Articular chondrocyte of knee joint (primary cell): Measurements from ENCODE around the gene SNRNP200. TPM values are rescaled to one million over a fixed set of nuclear protein-coding genes. Genes with fewer than 3 reads are reported as not detected.

Experiments used
- total RNA-seq: library from RNA; depleted of rRNA; stranded (reverse); fragments of >200 nt; gene quantifications from 2 replicates; pipeline ENCODE4 v1.2.3, GENCODE V29; 2012

SNRNP200 gene
- 35.7 and 43.0 TPM in 2 replicates for total RNA-seq

GRCh38 chr2:96305091-96305978 is at the start of gene SNRNP200:
SNRNP200 (minus strand) TSS chr2:96305546; CDS start chr2:96305437, 109 bp downstream.

GRCh38 chr2:96325041-96325883 is 19.9 kb upstream of the SNRNP200 start, which contains the start of gene ITPRIPL1:
ITPRIPL1 (plus strand) TSS chr2:96325317; CDS start chr2:96325840, 523 bp downstream.

GRCh38 chr2:96265840-96266679 is 39.3 kb downstream of the SNRNP200 start, which contains the start of the genes CIAO1 and TMEM127:
CIAO1 (plus strand) TSS chr2:96266225; CDS start chr2:96266351, 126 bp downstream.
TMEM127 (minus strand) TSS chr2:96265997; CDS start chr2:96265381, 616 bp downstream.

Other genes with a start within 250 kb of the SNRNP200 start
- gene ADRA2B, start 189.0 kb downstream of the SNRNP200 start, total RNA-seq = under 0.01 TPM in 1 of 2 replicates, not detected in the other
- gene ASTL, start 167.0 kb downstream of the SNRNP200 start, total RNA-seq = not detected in 2 replicates
- 1.2 and 2.1 TPM in 2 replicates for gene DUSP2, start 160.1 kb downstream of the SNRNP200 start, total RNA-seq
- gene STARD7, start 96.7 kb downstream of the SNRNP200 start, total RNA-seq = 134 and 158 TPM in 2 replicates
- gene TMEM127, start 39.5 kb downstream of the SNRNP200 start, total RNA-seq = 36.9 and 41.7 TPM in 2 replicates
- gene CIAO1, start 39.3 kb downstream of the SNRNP200 start, total RNA-seq = 69.9 and 83.3 TPM in 2 replicates
- 2.6 and 4.6 TPM in 2 replicates for gene ITPRIPL1, start 19.8 kb upstream of the SNRNP200 start, total RNA-seq
- 6.0 and 6.6 TPM in 2 replicates for gene NCAPH, start 30.2 kb upstream of the SNRNP200 start, total RNA-seq
- not detected in 2 replicates for gene NEURL3, start 199.8 kb upstream of the SNRNP200 start, total RNA-seq
- 5.5 and 10.8 TPM in 2 replicates for gene ARID5A, start 231.2 kb upstream of the SNRNP200 start, total RNA-seq